ENCODE results near the gene MEF2C.

Gene MEF2C

GRCh38 chr5:88748666-88749065, 134.3 kb downstream of the MEF2C start:
- no peak for DNase-seq

GRCh38 chr5:88746438-88746882, 136.5 kb downstream of the MEF2C start:
- DNase-seq = no peak

- DNase-seq = no peak
Measured at GRCh38 chr5:88745093-88745696, 137.8 kb downstream of the MEF2C start.

GRCh38 chr5:88743231-88743834, 139.7 kb downstream of the MEF2C start:
- DNase-seq = no peak

GRCh38 chr5:88741964-88742363, 141.0 kb downstream of the MEF2C start:
- DNase-seq = no peak

- no peak for DNase-seq
Measured at GRCh38 chr5:88740604-88741185, 142.3 kb downstream of the MEF2C start.

GRCh38 chr5:88736494-88736893, 146.5 kb downstream of the MEF2C start:
- no peak for DNase-seq

- no peak for DNase-seq
Measured at GRCh38 chr5:88734983-88735382, 148.0 kb downstream of the MEF2C start.

GRCh38 chr5:88734191-88734640, 148.8 kb downstream of the MEF2C start:
- no peak for DNase-seq

GRCh38 chr5:88732862-88733261, 150.1 kb downstream of the MEF2C start:
- no peak for DNase-seq

- no peak for DNase-seq
Measured at GRCh38 chr5:88732181-88732633, 150.8 kb downstream of the MEF2C start.

- DNase-seq = no peak
Measured at GRCh38 chr5:88729829-88730182, 153.2 kb downstream of the MEF2C start.

- DNase-seq = peak; percentile 66
Measured at GRCh38 chr5:88729084-88729828, 153.7 kb downstream of the MEF2C start.

GRCh38 chr5:88727705-88728313, 155.2 kb downstream of the MEF2C start:
- no peak for DNase-seq

- DNase-seq = no peak
Measured at GRCh38 chr5:88725454-88725853, 157.5 kb downstream of the MEF2C start.

GRCh38 chr5:88724201-88724600, 158.8 kb downstream of the MEF2C start:
- no peak for DNase-seq

- DNase-seq = no peak
Measured at GRCh38 chr5:88722546-88723073, 160.4 kb downstream of the MEF2C start.

GRCh38 chr5:88719434-88719833, 163.6 kb downstream of the MEF2C start:
- DNase-seq = no peak

- DNase-seq = no peak
Measured at GRCh38 chr5:88718736-88719135, 164.2 kb downstream of the MEF2C start.

GRCh38 chr5:88716101-88716500, 166.9 kb downstream of the MEF2C start:
- no peak for DNase-seq

GRCh38 chr5:88715503-88715902, 167.5 kb downstream of the MEF2C start:
- no peak for DNase-seq

- DNase-seq = no peak
Measured at GRCh38 chr5:88713818-88714217, 169.2 kb downstream of the MEF2C start.
